Measurements from ENCODE around the gene RXRG. TPM values are rescaled to one million over a fixed set of nuclear protein-coding genes. Genes with fewer than 3 reads are reported as not detected.
A peak's percentile ranks its signal among the peaks of the same experiment; 100 is the strongest.

Gene RXRG
- total and polyA plus RNA-seq, 2 donors (not counting 3 experiments of a cell fraction or from before 2014, with no cell fraction given) = not detected

DNA sequence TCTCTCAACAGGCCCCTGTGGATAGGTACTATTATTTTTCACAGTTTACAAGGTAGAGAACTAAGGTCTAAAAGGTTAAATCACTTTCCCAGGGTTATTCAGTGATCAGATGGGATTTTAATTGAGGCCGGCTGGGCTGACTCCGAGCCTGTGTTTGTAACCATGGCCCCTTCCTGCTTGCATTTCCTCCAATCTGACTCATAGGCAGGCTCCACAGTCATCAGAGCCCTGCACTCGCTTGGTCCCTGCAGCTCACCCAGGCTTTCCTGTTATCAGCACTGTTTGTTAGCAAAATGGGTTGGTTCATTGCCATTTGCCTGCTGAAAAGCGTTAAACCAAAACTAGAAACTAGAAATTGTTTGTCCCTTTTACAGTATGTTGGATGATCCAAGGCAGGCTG, 47.0 kb downstream of the RXRG start:
- dilution Hi-C loops (cut with MboI; ENCODE audit: extremely low pct_ligation_motif_present, low sequenced_read_pairs) = no loop called here
- Histone ChIP-seq H3K4me2 (ENCODE audit: insufficient read depth, low read length) (peak overlapping the region; percentile 37), H3K27me3 (ENCODE audit: control insufficient read depth in 2 of 2, insufficient read depth in 2 of 2, low read length in 2 of 2) (no peaks in the 10 kb centered on the region), H3K9me3 (replicated peaks; ENCODE audit: control insufficient read depth, insufficient read depth, low read length) (no peaks in the 10 kb centered on the region), H3K79me2 (ENCODE audit: control insufficient read depth, insufficient read depth, low read length) (no peaks in the 10 kb centered on the region), H3K4me1 (ENCODE audit: control insufficient read depth, extremely low read depth, insufficient read depth, low read length) (peaks cover 13% of the 10 kb centered on the region), H2AFZ (ENCODE audit: low read depth, low read length) (no peak overlapping the region), H3K4me3 (replicated peaks in 1 of 3; ENCODE audit: insufficient read depth in 1 of 3, low read depth in 1 of 3, low read length in 3 of 3) (no peak overlapping the region), H4K20me1 (replicated peaks; ENCODE audit: control insufficient read depth, extremely low read depth, insufficient read depth, low read length) (no peaks in the 10 kb centered on the region), H3K36me3 (ENCODE audit: control insufficient read depth in 2 of 2, extremely low read depth in 1 of 2, insufficient read depth in 2 of 2, low read length in 2 of 2) (no peaks in the 10 kb centered on the region), H3K9ac (replicated peaks; ENCODE audit: extremely low read depth, insufficient read depth, low read length) (peak overlapping the region; percentile 4), H3K9me1 (replicated peaks; ENCODE audit: control insufficient read depth, extremely low read depth, insufficient read depth, low read length) (no peaks in the 10 kb centered on the region), H3K27ac (ENCODE audit: insufficient read depth, low read depth, low read length) (peak overlapping the region; percentile 59)
- peak; percentile 87 for DNase-seq (ENCODE audit: low read depth, low spot score)
- ChIA-PET CTCF (interaction anchor here (1.4 to 8.9 kb wide), 5 partner anchors 11 to 527 kb away, joined by 3 to 376 read pairs (median 6); no protein-coding TSS in a partner anchor), POLR2A (no interaction called here)
- intact Hi-C loops (cut with micrococcal nuclease) = loop anchor here (1.0 to 2.0 kb wide), 2 partner anchors 10 to 21 kb away; no protein-coding TSS in a partner anchor
- BruUV-seq (replicated peaks) = no TSS peak
- TF ChIP-seq POLR2A (IDR thresholded peaks at IDR 0.05; ENCODE audit: low read depth, low read length) = no peak
- TF ChIP-seq, protein P1, sequence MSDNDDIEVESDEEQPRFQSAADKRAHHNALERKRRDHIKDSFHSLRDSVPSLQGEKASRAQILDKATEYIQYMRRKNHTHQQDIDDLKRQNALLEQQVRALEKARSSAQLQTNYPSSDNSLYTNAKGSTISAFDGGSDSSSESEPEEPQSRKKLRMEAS (IDR thresholded peaks at IDR 0.05; ENCODE audit: insufficient read depth, insufficient read length) = no peak
- peak; percentile 40 for TF ChIP-seq GATA2 (IDR thresholded peaks at IDR 0.05; ENCODE audit: insufficient read depth, insufficient read length, low read depth, low read length)
- no peak for TF ChIP-seq EZH2 (IDR thresholded peaks at IDR 0.05; ENCODE audit: borderline replicate concordance, low read depth, low read length, severe bottlenecking)
- no peak for TF ChIP-seq CTCF (IDR thresholded peaks at IDR 0.05; ENCODE audit: extremely low read depth in 1 of 2, insufficient read depth in 1 of 2, low read depth in 1 of 2, low read length in 2 of 2)
- TF ChIP-seq MYC (IDR thresholded peaks at IDR 0.05; ENCODE audit: low read depth, low read length) = no peak
- peak; percentile 39 for TF ChIP-seq POLR2AphosphoS5 (IDR thresholded peaks at IDR 0.05; ENCODE audit: insufficient read depth, low read depth, low read length)
- peak; percentile 93 for TF ChIP-seq FOS (IDR thresholded peaks at IDR 0.05; ENCODE audit: borderline replicate concordance, insufficient read depth, low read length)
- TF ChIP-seq JUN (IDR thresholded peaks at IDR 0.05; ENCODE audit: borderline replicate concordance, insufficient read depth, insufficient read length, low read depth) = peak; percentile 82
- peak; percentile 99 for FAIRE-seq

Data from endothelial cell of umbilical vein (primary cell).